Loucy (cell line): ENCODE results near the gene RAB11FIP3.

ENCODE experiments used
- CTCF ChIP-seq: fragments of 200-600 bp; sonication (generic); conservative IDR thresholded peaks from 2 replicates; pipeline ENCODE4 v1.5.1; 2014; ENCODE audit warnings: mild to moderate bottlenecking, antibody characterized with exemption, low read length
- EZH2phosphoT487 ChIP-seq: fragments of 200-600 bp; IDR thresholded peaks from 2 replicates; pipeline ENCODE4 v1.6.1; 2018; ENCODE audit warnings: antibody characterized with exemption, mild to moderate bottlenecking, moderate library complexity, borderline replicate concordance

- TF ChIP-seq CTCF (no peak), EZH2phosphoT487 (no peak)
Measured at GRCh38 chr16:474420-475122, 49.1 kb downstream of the RAB11FIP3 start.
